ENCODE data around the gene TMEM45B. TPM values are rescaled to one million over a fixed set of nuclear protein-coding genes. Genes with fewer than 3 reads are reported as not detected.
"Not testable (repeated sequence)": the region's sequence is repeated elsewhere in the genome, so short reads cannot be mapped to it uniquely, and the experiment has no call there.

Gene TMEM45B
- total and polyA plus RNA-seq, 12 donors, result 0.11 TPM; not detected in 11

DNA sequence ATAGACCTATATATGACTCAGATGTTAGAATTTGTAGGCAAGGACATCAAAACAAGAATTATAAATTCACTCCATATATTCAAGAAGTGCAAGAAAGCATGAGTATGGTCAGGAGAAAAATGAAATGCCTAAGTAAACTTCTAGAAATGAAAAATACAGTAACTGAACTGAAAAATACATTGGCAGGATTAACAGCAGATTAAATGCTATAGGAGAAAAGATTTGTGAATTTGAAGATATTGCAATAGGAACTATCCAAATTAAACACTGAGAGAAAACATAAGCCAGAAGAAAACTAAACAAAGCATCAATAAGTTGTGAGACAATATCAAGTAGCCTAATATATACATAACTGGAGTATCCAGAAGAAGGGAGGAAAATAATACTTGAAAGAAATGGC, 46.6 kb upstream of the TMEM45B start:
- Histone ChIP-seq H3K36me3 (no peaks in the 10 kb centered on the region), H3K4me1 (no peaks in the 10 kb centered on the region), H3K4me3 (no peak overlapping the region), H3K27ac (no peak overlapping the region), H3K9me3 (peaks cover 0 to 25% (median 6%) of the 10 kb centered on the region in 11 donors), H3K27me3 (peaks cover 0 to 4% (median 0%) of the 10 kb centered on the region in 7 donors)
- ATAC-seq (no peak), DNase-seq (no peak)
- intact Hi-C loops (cut with DNase I), result no loop called here
- no peak for TF ChIP-seq CTCF (IDR thresholded peaks at IDR 0.05)

GRCh38 chr11:129770993-129771392, 44.7 kb upstream of the TMEM45B start:
- WGBS, 2 donors, result 60 to 64% methylated on average over 1 of the region's 1 CpG
- no peak for ATAC-seq
- TF ChIP-seq CTCF (IDR thresholded peaks at IDR 0.05), result no peak

GRCh38 chr11:129771456-129771855, 44.2 kb upstream of the TMEM45B start:
- H3K4me1 ChIP-seq; ATAC-seq; H3K36me3 ChIP-seq; H3K4me3 ChIP-seq; DNase-seq; intact Hi-C loops (cut with DNase I); H3K27me3 ChIP-seq; H3K27ac ChIP-seq: not testable (repeated sequence)
- 70 to 74% methylated on average over 1 of the region's 1 CpG for WGBS, 2 donors
- H3K9me3 ChIP-seq, result peaks cover 0 to 25% (median 6%) of the 10 kb centered on the region in 11 donors

More at GRCh38 chr11:129770993-129771392, 44.7 kb upstream of the TMEM45B start:
- DNase-seq, result no peak
- Histone ChIP-seq H3K27me3 (peaks cover 0 to 4% (median 0%) of the 10 kb centered on the region in 7 donors), H3K27ac (no peak overlapping the region), H3K4me3 (no peak overlapping the region), H3K9me3 (peaks cover 0 to 25% (median 6%) of the 10 kb centered on the region in 11 donors), H3K36me3 (no peaks in the 10 kb centered on the region), H3K4me1 (no peaks in the 10 kb centered on the region)
- intact Hi-C loops (cut with DNase I), result no loop called here

DNA sequence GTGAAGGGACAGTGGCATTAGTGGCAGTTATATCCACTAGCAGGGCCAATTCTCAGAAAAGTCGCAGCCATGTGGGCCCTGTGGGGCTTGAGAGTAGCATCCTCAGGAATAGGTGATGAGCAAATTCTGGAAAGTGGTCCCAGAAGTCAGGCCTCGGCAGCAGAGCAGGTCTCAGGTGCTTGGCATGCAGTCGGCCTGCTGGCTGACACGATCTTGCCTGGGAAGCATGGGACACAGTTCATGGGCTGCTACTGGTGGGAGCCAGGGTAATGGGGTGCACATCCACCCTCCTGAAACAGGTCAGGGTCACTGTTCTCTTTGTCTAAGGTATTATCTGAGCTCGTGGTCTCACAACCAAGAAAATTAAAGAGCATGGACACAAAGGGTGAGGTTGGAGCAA, 36.8 kb upstream of the TMEM45B start:
- DNase-seq (no peak), ATAC-seq (no peak)
- Histone ChIP-seq H3K27ac (no peak overlapping the region), H3K9me3 (no peaks in the 10 kb centered on the region), H3K36me3 (no peaks in the 10 kb centered on the region), H3K4me1 (no peaks in the 10 kb centered on the region), H3K4me3 (no peak overlapping the region), H3K27me3 (peaks cover 0 to 9% (median under 1%) of the 10 kb centered on the region in 7 donors)
- 78 to 82% methylated on average over 5 of the region's 5 CpGs for WGBS, 2 donors
- intact Hi-C loops (cut with DNase I), result no loop called here
- no peak for TF ChIP-seq CTCF (IDR thresholded peaks at IDR 0.05)

GRCh38 chr11:129779342-129779741, 36.3 kb upstream of the TMEM45B start:
- peaks cover 0 to 9% (median 0%) of the 10 kb centered on the region in 7 donors for H3K27me3 ChIP-seq
- H3K9me3 ChIP-seq, result no peaks in the 10 kb centered on the region
- H3K4me3 ChIP-seq, result no peak overlapping the region
- DNase-seq (no peak), ATAC-seq (no peak)
- H3K27ac ChIP-seq, result no peak overlapping the region
- H3K36me3 ChIP-seq, result no peaks in the 10 kb centered on the region
- no peak for TF ChIP-seq CTCF (IDR thresholded peaks at IDR 0.05)
- intact Hi-C loops (cut with DNase I), result no loop called here
- WGBS, 2 donors, result 49 to 65% methylated on average over 3 of the region's 3 CpGs
- no peaks in the 10 kb centered on the region for H3K4me1 ChIP-seq
